Measurements from ENCODE around the gene OR56A1. TPM values are rescaled to one million over a fixed set of nuclear protein-coding genes. Genes with fewer than 3 reads are reported as not detected.

OR56A1 gene
- total RNA-seq, 1 donor from 2014 or later = not detected

DNA sequence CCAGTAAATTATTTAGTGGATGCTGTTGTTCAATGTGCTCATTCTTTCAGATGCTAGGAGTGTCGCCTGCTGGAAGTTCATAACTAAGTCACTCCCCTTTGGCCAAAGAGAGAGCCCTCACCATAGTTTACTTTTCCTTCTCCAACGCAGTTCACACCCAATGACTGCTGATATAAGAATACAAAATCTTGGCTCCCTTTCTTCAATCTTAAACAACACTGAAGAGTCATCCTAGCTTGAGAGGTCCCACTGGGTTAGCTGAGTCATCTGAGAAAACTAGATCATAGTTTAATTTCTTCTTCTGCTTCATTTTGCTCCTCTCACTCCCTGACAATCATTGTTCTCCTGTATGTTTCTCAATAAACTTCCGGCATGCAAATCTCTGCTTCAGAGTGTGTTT is 38.4 kb downstream of the OR56A1 start:
- no peak for DNase-seq (ENCODE audit: extremely low read depth, low read depth, low spot score)

- no peak for DNase-seq (ENCODE audit: extremely low read depth, low read depth, low spot score)
These were observed 41.4 kb downstream of the OR56A1 start for GRCh38 chr11:5989203-5989602.

DNA sequence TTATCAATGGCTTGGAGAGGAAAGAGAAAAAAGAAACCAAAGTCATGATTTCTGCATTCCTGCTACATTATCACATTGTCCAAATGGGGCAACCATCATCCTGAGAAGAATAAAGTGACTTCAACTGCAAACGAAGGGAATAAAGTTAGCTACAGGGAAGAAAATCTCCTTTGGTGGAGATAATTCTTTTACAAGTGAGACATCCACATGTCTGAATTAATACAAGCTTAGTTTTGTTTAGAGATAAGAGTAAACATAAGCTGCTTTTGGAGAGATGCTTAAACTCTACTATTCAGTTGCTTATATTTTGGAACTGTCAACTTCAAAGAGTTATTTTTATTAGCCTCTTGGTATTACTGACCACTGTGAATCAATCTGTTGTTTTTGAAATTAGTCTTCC is 43.7 kb downstream of the OR56A1 start, which contains the start of gene OR52L1:
Gene OR52L1, minus strand, starts transcription at position 101 of the 400 bp plus-strand sequence. Its CDS starts 55 bp downstream, at position 46.
- DNase-seq (ENCODE audit: extremely low read depth, low read depth, low spot score) = no peak

- DNase-seq (ENCODE audit: extremely low read depth, low read depth, low spot score) = no peak
These were observed 47.1 kb downstream of the OR56A1 start for GRCh38 chr11:5983443-5983842.

- DNase-seq (ENCODE audit: extremely low read depth, low read depth, low spot score) = no peak
These were observed 57.0 kb downstream of the OR56A1 start for GRCh38 chr11:5973530-5973929.

Other genes with a start within 250 kb of the OR56A1 start
- gene OR52N5, start 247.4 kb downstream of the OR56A1 start, total RNA-seq = not detected in 2 replicates
- not detected in 2 replicates for gene OR52N1, start 239.5 kb downstream of the OR56A1 start, total RNA-seq
- gene OR52N2, start 221.8 kb downstream of the OR56A1 start, total RNA-seq = not detected in 2 replicates
- not detected in 2 replicates for gene OR52E6, start 188.9 kb downstream of the OR56A1 start, total RNA-seq
- gene OR52E8, start 173.1 kb downstream of the OR56A1 start, total RNA-seq = not detected in 2 replicates
- gene OR52E4, start 150.1 kb downstream of the OR56A1 start, total RNA-seq = not detected in 2 replicates
- gene OR52E5, start 137.6 kb downstream of the OR56A1 start, total RNA-seq = not detected in 2 replicates
- gene OR56A3, start 88.5 kb downstream of the OR56A1 start, total RNA-seq = not detected in 2 replicates
- not detected in 2 replicates for gene OR56A5, start 62.3 kb downstream of the OR56A1 start, total RNA-seq
- gene OR52L1, start 43.8 kb downstream of the OR56A1 start, total RNA-seq = not detected in 2 replicates
- gene OR56A4, start 23.8 kb downstream of the OR56A1 start, total RNA-seq = not detected in 2 replicates
- gene OR56B4, start 76.9 kb upstream of the OR56A1 start, total RNA-seq = not detected in 2 replicates
- gene OR52B2, start 139.6 kb upstream of the OR56A1 start, total RNA-seq = not detected in 2 replicates
- gene OR52W1, start 168.5 kb upstream of the OR56A1 start, total RNA-seq = not detected in 2 replicates
- not detected in 2 replicates for gene C11orf42, start 174.8 kb upstream of the OR56A1 start, total RNA-seq
- gene FHIP1B, start 203.9 kb upstream of the OR56A1 start, total RNA-seq = 16.1 and 22.9 TPM in 2 replicates
- 0.12 TPM in 1 of 2 replicates, not detected in the other for gene CNGA4, start 208.3 kb upstream of the OR56A1 start, total RNA-seq
- gene CCKBR, start 229.1 kb upstream of the OR56A1 start, total RNA-seq = not detected in 2 replicates

All from glomerular endothelial cell (primary cell).